Raji (cell line): Measurements from ENCODE around the gene PRRG1.

Experiments used
- POLR2A ChIP-seq: IDR thresholded peaks from 2 replicates; pipeline ENCODE4 v1.6.1; 2011; ENCODE audit warnings: low read depth, low read length, control low read depth; ENCODE audit not compliant: insufficient read depth

PRRG1 gene

DNA sequence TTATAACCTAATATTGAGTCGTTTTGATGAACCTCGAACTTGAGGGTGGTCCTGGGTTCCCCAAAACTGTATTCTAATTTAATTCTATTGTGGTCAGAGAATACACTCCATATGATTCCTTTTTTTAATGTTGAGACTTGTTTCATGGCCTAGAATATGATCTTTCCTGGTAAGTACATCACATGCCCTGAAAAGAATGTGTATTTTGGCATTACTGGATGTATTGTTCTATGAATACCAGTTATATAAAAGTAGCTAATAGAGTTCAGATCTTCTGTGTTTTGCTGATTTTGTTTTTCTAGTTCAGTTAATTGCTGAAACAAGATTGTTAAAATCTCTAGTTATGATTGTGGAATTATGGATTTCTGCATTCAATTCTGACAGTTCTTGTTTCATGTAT is 18.8 kb downstream of the PRRG1 start:
- no peak for TF ChIP-seq POLR2A

DNA sequence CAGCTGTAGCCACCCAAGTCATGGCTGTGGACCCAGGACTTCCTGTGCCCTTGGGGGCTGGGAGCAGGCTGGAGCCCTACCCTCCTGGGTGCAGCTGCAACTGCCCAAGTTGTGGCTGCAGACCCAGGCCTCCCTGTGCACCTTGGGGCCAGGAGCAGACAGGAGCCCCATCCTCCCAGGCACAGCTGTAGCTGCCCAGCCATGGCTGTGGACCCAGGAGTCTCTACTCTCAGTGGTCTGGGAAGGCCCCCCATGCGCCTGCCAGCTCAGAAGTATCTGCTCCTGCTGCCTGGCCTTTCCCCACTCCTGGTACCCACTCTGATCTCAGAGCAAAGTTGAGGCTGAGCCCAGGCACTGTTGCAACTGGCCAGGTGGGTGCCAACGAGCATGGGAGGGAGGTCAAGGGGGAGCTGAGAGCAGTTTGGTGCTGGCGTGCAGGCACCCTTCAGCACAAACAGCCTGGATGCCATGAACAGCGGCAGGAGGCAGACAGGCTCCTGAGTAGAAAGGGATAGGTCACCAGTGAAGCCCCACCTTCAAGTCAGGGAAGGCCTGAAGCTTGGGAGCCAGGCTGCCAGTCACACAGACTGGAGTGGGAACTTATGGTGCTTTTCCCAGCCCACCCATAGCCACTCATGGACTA is 21.5 kb downstream of the PRRG1 start:
- no peak for TF ChIP-seq POLR2A

DNA sequence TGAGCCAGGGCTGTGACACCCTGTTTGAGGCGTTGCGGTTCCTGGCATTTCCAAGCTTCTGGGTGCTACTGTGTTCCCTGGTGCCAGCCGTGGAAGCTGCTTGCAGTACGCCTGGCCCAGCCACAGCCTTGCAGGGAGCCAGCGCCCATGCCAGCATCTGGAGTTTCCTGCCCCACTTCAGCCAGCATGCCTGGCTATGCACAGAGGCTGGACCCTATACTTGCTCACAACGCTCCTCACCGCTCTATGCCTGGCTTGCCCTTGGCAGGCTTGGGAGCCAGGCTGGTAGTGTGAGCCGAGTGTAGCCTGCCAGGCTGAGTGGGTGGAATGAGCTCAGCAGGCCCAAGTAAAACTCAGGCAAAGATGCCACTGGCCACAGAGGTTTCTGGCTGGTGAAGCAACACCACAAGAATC is 22.4 kb downstream of the PRRG1 start:
- TF ChIP-seq POLR2A = no peak

DNA sequence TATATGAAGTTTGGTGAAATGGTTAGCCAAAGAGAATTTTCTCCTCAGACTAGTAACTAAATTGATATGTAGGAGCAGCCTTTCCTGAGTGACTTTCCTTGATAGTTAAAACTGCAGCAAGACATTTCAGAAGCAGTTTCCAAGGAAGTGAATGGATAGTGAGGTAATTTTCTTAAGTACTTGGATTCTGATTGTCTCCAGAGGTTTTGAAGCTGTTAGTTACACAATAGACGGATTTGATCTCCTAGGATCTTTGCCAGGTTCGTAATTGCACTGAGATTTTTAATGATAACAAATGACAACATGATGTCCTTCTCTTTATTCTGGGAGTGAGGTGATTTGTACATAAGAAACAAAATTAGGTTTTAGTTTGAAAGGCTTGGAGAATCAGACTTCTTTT is 29.2 kb downstream of the PRRG1 start:
- no peak for TF ChIP-seq POLR2A

DNA sequence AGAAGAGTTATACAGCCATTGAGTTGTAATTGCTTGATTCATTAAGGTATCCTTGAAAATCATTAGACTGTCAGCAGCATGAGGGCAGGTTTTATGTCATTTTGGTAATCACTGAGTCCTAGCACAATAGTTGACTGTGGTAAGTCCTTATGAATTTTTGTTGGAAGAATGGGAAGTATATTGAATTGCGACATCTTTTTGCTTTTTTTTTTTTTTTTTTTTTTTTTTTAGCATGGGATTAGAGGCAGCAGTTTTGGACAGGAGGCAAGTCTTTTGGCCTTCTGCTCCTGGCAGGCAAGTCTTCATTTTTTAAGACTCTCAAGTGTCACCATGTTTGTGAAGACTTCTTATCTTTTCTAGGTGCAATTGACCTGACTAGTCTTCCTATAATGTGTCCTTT is 29.7 kb downstream of the PRRG1 start:
- no peak for TF ChIP-seq POLR2A

DNA sequence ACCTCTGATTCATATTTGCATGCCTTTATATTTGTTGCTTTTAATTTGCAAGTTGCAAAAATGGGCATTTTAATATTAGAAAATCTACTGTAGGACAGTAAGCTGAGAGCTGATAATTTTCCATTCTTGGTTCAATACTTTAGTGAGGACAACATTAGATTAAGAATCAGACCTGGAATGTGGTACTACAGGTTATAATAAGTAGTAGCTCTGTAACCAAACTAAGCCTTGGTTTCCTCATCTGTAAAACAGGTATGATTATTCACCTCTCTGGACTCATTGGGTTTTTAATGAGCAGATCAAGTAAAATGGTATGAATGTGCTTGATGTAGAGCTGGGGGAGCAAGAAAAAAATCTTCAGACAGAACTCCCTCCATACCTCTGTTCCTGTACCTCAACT is 31.1 kb downstream of the PRRG1 start:
- no peak for TF ChIP-seq POLR2A

- TF ChIP-seq POLR2A = no peak
Observed at GRCh38 chrX:37380924-37381323, 31.8 kb downstream of the PRRG1 start.

DNA sequence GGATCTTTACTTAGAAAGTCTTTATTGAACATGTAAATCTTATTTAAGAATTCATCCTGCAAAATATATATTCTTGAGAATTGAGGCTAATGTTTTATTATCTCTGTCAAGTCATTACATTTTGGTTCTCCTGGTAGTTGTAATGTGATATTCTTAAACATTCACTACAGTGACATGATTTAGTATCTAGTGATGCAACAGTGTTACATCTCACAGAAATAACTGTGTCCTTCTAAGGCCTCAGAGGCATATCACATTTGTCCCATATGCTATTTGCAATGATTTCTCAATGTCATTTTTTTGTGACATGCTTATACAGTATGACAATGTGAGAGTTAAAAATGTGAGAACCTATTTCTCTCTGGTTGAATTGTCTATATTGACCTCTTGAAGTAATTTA is 34.1 kb downstream of the PRRG1 start:
- TF ChIP-seq POLR2A = no peak

- TF ChIP-seq POLR2A = no peak
Observed at GRCh38 chrX:37388413-37388812, 39.2 kb downstream of the PRRG1 start.

DNA sequence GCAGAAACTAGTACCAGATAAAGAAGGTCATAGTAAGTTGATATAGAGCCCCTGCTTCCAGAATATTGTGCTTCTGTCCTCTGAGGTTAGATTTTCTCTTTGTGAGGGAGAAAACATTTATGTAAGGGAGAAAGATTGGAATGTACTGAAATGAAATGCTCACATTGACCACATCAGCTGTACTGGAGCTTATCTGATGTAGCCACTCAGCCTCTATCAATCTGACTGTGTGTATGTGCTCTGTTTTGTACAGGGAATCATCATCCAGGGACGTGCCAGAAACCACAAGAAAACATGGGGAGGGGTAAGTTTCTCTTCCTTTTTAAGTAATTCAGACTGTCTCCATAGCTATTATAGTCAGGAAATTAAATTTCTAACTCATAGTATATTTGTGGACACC is 56.8 kb downstream of the PRRG1 start:
- no peak for TF ChIP-seq POLR2A

- no peak for TF ChIP-seq POLR2A
Observed at GRCh38 chrX:37407736-37408135, 58.6 kb downstream of the PRRG1 start.

DNA sequence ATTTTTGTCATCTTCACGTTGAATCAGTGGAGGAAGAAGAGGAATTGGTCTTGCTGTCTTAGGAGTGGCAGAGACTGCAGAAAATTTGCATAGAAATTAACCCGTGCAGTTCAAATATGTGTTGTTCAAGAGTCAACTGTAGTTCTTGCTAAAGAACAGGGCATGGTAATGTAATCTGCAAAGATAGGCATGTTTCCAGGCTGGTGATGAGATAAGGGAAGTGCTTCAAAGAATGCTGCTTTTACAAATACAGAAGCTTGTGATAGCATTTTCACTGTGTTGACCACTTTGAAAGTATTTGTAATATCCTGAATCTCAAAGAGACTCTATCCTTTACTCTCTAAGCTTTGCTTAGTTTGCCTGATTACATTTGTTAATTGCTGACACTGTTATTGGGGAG is 60.1 kb downstream of the PRRG1 start:
- no peak for TF ChIP-seq POLR2A

GRCh38 chrX:37420185-37420584 is 71.0 kb downstream of the PRRG1 start:
- TF ChIP-seq POLR2A = no peak

DNA sequence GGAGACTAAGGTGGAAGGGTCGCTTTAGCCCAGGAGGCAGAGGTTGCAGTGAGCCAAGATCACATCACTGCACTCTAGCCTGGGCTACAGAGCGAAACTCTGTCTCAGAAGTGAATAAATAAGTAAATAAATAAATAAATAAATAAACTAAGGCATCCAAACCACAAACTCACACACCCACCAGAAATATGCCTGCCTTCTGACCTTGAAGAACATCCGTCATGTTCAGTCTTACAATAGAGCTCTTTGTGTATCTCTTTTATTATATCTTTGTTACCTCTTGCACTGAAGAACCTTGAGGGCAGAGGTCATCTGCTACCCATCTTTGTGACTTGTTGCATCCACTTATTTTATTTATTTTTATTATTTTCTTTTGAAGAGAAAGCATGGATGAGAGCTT is 71.6 kb downstream of the PRRG1 start:
- no peak for TF ChIP-seq POLR2A

GRCh38 chrX:37424000-37424429 is 74.9 kb downstream of the PRRG1 start:
- no peak for TF ChIP-seq POLR2A

- no peak for TF ChIP-seq POLR2A
Observed at GRCh38 chrX:37425370-37425769, 76.2 kb downstream of the PRRG1 start.

GRCh38 chrX:37434362-37434761 is 85.2 kb downstream of the PRRG1 start:
- no peak for TF ChIP-seq POLR2A
